Upper lobe of right lung (tissue), 1 donor: ENCODE measurements around the gene CNPY1. TPM values are rescaled to one million over a fixed set of nuclear protein-coding genes. Genes with fewer than 3 reads are reported as not detected.

ENCODE experiments used
- ATAC-seq: fragments of 200-7000 bp; cut with Tn5 transposase; one replicate; pipeline ENCODE4 v1.9.1; 2020; ENCODE audit warnings: mild to moderate bottlenecking, moderate library complexity
- DNase-seq: peaks from one replicate; pipeline ENCODE4 v3.0.0-alpha.2; 2020
- H3K27ac ChIP-seq: fragments of 200-600 bp; one replicate; pipeline ENCODE4 v1.8.0; 2022
- H3K27me3 ChIP-seq: fragments of 200-600 bp; one replicate; pipeline ENCODE4 v1.8.0; 2022; ENCODE audit warnings: mild to moderate bottlenecking
- H3K36me3 ChIP-seq: fragments of 200-600 bp; one replicate; pipeline ENCODE4 v1.8.0; 2022
- H3K4me1 ChIP-seq: fragments of 200-600 bp; one replicate; pipeline ENCODE4 v1.8.0; 2022
- H3K4me3 ChIP-seq: fragments of 200-600 bp; one replicate; pipeline ENCODE4 v1.8.0; 2022; ENCODE audit warnings: mild to moderate bottlenecking
- H3K9me3 ChIP-seq: fragments of 200-600 bp; one replicate; pipeline ENCODE4 v1.8.0; 2022
- CTCF ChIP-seq: fragments of 200-600 bp; IDR thresholded peaks from one replicate; pipeline ENCODE4 v1.8.0; 2022; ENCODE audit warnings: antibody characterized with exemption
- intact Hi-C: fragments of 100-400 bp; cut with DNase I; formaldehyde crosslinking; loops from one replicate; pipeline ENCODE4 v1.11.0; 2022
- total RNA-seq: library from RNA; stranded (reverse); fragmentation: NEBNext Ultra II Directional; extraction: Animal tissue kit (Norgen Biotek cat#: 25700); gene quantifications from one replicate; pipeline ENCODE4 v1.2.1, GENCODE V29; 2021
- donor health status: DM: no; HTN: yes; CAD: no; lungs with severe emphysema.

CNPY1 gene
- total RNA-seq, 1 donor from 2014 or later: not detected

- DNase-seq (no peak), ATAC-seq (no peak)
- Histone ChIP-seq H3K36me3 (no peaks in the 10 kb centered on the region), H3K4me3 (no peak overlapping the region), H3K27ac (no peak overlapping the region), H3K4me1 (no peaks in the 10 kb centered on the region), H3K27me3 (peaks cover 20% of the 10 kb centered on the region), H3K9me3 (no peaks in the 10 kb centered on the region)
- no peak for TF ChIP-seq CTCF
- intact Hi-C loops: no loop called here
Observed at GRCh38 chr7:155540553-155540952, 5.8 kb downstream of the CNPY1 start.

DNA sequence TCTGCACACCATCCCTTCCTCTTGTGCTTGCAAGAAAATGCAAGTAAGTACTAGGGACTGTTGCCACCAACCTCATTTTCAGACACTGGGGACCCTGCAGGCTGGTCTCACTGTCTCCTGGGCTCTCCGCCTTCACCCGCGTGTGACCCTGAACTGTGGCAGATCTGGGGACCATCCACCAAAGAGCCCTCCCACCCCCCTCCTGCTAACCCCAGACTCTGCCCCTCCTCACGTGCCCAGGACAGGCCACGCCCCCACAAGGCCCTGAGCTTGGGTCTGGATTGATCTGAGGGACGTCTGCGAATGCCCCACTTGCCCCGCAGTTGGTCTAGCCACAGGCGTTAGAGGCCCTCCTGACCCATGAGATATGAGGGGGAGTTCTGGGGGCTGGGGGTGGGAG lies 8.1 kb downstream of the CNPY1 start:
- intact Hi-C loops: no loop called here
- H3K27me3 ChIP-seq: peaks cover 41% of the 10 kb centered on the region
- H3K4me3 ChIP-seq: no peak overlapping the region
- no peaks in the 10 kb centered on the region for H3K9me3 ChIP-seq
- H3K4me1 ChIP-seq: peaks cover 6% of the 10 kb centered on the region
- no peak for TF ChIP-seq CTCF
- no peak for ATAC-seq
- no peak for DNase-seq
- no peaks in the 10 kb centered on the region for H3K36me3 ChIP-seq
- H3K27ac ChIP-seq: no peak overlapping the region

DNA sequence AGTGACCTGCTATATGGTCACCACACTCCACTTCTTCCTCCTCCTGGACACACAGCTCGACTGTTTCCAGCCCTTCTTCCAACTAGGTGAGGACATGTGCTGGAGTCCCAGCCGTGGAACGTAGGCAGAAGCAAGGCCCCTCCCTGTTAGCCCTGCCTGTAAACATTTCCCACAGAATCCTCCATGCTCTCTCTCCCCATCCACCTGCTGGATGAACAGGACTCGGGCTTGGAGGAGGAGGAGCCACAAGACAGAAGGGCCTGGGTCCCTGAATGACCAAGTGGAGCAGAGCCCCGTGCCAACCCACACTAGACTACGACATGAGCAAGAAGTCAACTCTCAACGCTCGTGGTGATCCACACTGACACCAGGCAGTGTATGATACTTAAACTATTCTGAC lies 9.9 kb downstream of the CNPY1 start:
- intact Hi-C loops: no loop called here
- DNase-seq (no peak), ATAC-seq (no peak)
- no peak for TF ChIP-seq CTCF
- Histone ChIP-seq H3K4me1 (peaks cover 12% of the 10 kb centered on the region), H3K27me3 (peaks cover 59% of the 10 kb centered on the region), H3K36me3 (no peaks in the 10 kb centered on the region), H3K9me3 (no peaks in the 10 kb centered on the region), H3K27ac (no peak overlapping the region), H3K4me3 (no peak overlapping the region)

GRCh38 chr7:155534691-155535090 lies 11.7 kb downstream of the CNPY1 start:
- intact Hi-C loops: no loop called here
- H3K27ac ChIP-seq: no peak overlapping the region
- H3K9me3 ChIP-seq: no peaks in the 10 kb centered on the region
- no peak for TF ChIP-seq CTCF
- peaks cover 75% of the 10 kb centered on the region for H3K27me3 ChIP-seq
- peak; percentile 49 for DNase-seq
- H3K4me3 ChIP-seq: no peak overlapping the region
- H3K36me3 ChIP-seq: no peaks in the 10 kb centered on the region
- H3K4me1 ChIP-seq: peaks cover 12% of the 10 kb centered on the region
- ATAC-seq: no peak

- no peak overlapping the region for H3K4me3 ChIP-seq
- peak; percentile 33 for ATAC-seq
- H3K4me1 ChIP-seq: peaks cover 12% of the 10 kb centered on the region
- H3K27me3 ChIP-seq: peaks cover 81% of the 10 kb centered on the region
- H3K36me3 ChIP-seq: no peaks in the 10 kb centered on the region
- no peak overlapping the region for H3K27ac ChIP-seq
- peak; percentile 51 for TF ChIP-seq CTCF
- intact Hi-C loops: no loop called here
- peak; percentile 57 for DNase-seq
- no peaks in the 10 kb centered on the region for H3K9me3 ChIP-seq
Observed at GRCh38 chr7:155533827-155534690, 12.3 kb downstream of the CNPY1 start.
